ENCODE results near the gene CDK8. TPM values are rescaled to one million over a fixed set of nuclear protein-coding genes. Genes with fewer than 3 reads are reported as not detected.
A peak's percentile ranks its signal among the peaks of the same experiment; 100 is the strongest.

The CDK8 gene
- total RNA-seq, 2 experiments from 2014 or later = 13.7 to 13.9 TPM

DNA sequence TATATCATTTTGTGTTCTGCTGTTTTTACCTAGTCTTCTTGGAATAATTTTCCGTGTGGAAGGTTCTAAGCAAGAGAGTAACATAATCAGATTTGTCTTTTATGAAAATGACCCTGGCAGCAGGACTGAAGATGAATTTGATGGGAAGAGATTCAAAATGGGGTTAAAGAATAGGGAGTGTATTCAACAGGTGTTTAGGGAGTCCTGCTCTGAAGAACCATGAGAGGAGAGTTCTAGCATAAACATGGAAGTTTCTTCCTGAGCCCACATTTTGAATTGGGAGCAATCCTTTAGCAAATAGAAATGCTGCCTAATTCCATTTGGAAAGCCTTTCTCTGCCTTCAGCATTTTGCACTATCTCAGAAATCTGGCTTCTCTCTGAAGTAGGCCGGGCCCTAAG is 127.0 kb downstream of the CDK8 start:
- ChIA-PET POLR2A (no interaction called here), CTCF (no interaction called here)
- DNase-seq = no peak
- H3K27me3 Mint-ChIP-seq = no peaks in the 10 kb centered on the region
- H3K36me3 Mint-ChIP-seq (ENCODE audit: low read depth) = no peaks in the 10 kb centered on the region
- H3K4me1 Mint-ChIP-seq = peaks cover 5% of the 10 kb centered on the region
- H3K4me3 Mint-ChIP-seq = no peak overlapping the region
- no peak overlapping the region for H3K27ac Mint-ChIP-seq
- no peaks in the 10 kb centered on the region for H3K9me3 Mint-ChIP-seq

- ChIA-PET POLR2A (no interaction called here), CTCF (interaction anchor here (0.5 kb wide), 1 partner anchor 200 kb away, joined by 3 read pairs; no protein-coding TSS in a partner anchor)
- DNase-seq = no peak
- Mint-ChIP-seq H3K4me3 (no peak overlapping the region), H3K36me3 (ENCODE audit: low read depth) (no peaks in the 10 kb centered on the region), H3K27me3 (no peaks in the 10 kb centered on the region), H3K27ac (no peak overlapping the region), H3K4me1 (peaks cover 5% of the 10 kb centered on the region), H3K9me3 (no peaks in the 10 kb centered on the region)
These were observed 128.4 kb downstream of the CDK8 start for GRCh38 chr13:26382366-26382765.

- peaks cover 3% of the 10 kb centered on the region for H3K36me3 Mint-ChIP-seq (ENCODE audit: low read depth)
- H3K4me3 Mint-ChIP-seq = no peak overlapping the region
- H3K4me1 Mint-ChIP-seq = peaks cover 5% of the 10 kb centered on the region
- no peak overlapping the region for H3K27ac Mint-ChIP-seq
- H3K9me3 Mint-ChIP-seq = no peaks in the 10 kb centered on the region
- ChIA-PET CTCF (no interaction called here), POLR2A (no interaction called here)
- no peak for DNase-seq
- H3K27me3 Mint-ChIP-seq = no peaks in the 10 kb centered on the region
These were observed 128.9 kb downstream of the CDK8 start for GRCh38 chr13:26382835-26383234.

DNA sequence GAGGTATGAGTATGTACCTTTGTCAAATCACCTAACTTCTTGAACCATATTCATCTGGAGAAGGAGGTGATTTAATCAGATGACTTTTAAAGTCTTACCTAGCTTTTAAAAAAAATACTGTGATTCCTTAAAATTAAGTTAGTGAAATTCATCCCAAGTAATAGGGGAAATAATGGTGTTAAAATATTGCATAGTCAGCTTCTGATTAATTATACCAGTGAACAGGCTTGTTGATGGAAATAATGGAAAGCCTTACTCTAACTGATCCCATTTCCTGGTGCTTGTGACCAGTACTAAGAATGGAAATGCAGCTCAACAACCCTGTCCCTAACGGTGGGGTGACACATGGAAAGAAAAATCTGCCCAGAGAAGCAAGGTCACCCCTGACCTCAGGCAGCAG is 130.7 kb downstream of the CDK8 start:
- POLR2A ChIA-PET = interaction anchor here (0.6 kb wide), 1 partner anchor 13 kb away, joined by 3 read pairs; no protein-coding TSS in a partner anchor
- peaks cover 4% of the 10 kb centered on the region for H3K36me3 Mint-ChIP-seq (ENCODE audit: low read depth)
- no peak overlapping the region for H3K27ac Mint-ChIP-seq
- CTCF ChIA-PET = no interaction called here
- no peaks in the 10 kb centered on the region for H3K27me3 Mint-ChIP-seq
- DNase-seq = no peak
- H3K4me1 Mint-ChIP-seq = peaks cover 5% of the 10 kb centered on the region
- H3K4me3 Mint-ChIP-seq = no peak overlapping the region
- no peaks in the 10 kb centered on the region for H3K9me3 Mint-ChIP-seq

DNA sequence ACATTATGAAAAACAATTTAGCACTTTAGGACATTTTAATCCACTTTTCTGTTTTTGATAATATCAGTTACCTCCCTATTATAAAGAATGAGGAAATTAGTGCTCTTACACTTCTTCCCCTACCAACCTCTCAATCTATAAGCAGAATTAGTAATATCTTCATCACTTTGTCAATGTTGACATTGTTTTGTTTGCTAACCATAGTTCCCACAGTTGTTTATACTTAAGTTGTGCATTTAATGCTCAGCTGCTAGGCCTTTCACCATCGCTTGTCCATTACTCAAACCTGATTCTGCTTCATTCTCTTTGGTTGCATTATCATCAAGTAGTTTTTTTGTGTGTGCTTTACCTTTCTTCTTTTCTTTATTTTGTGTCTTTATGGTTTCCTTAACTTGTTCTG is 132.1 kb downstream of the CDK8 start:
- H3K9me3 Mint-ChIP-seq = no peaks in the 10 kb centered on the region
- CTCF ChIA-PET = no interaction called here
- H3K27me3 Mint-ChIP-seq = no peaks in the 10 kb centered on the region
- no peak overlapping the region for H3K4me3 Mint-ChIP-seq
- DNase-seq = no peak
- peaks cover 7% of the 10 kb centered on the region for H3K36me3 Mint-ChIP-seq (ENCODE audit: low read depth)
- POLR2A ChIA-PET = no interaction called here
- no peak overlapping the region for H3K27ac Mint-ChIP-seq
- peaks cover 11% of the 10 kb centered on the region for H3K4me1 Mint-ChIP-seq

GRCh38 chr13:26390203-26390602 is 136.3 kb downstream of the CDK8 start:
- CTCF ChIA-PET = interaction anchor here (1.0 kb wide), 1 partner anchor 107 kb away, joined by 3 read pairs; no protein-coding TSS in a partner anchor
- no peak for DNase-seq
- Mint-ChIP-seq H3K4me1 (peaks cover 6% of the 10 kb centered on the region), H3K4me3 (no peak overlapping the region), H3K36me3 (ENCODE audit: low read depth) (peaks cover 7% of the 10 kb centered on the region), H3K27me3 (no peaks in the 10 kb centered on the region), H3K9me3 (no peaks in the 10 kb centered on the region), H3K27ac (peak overlapping the region; percentile 12)
- POLR2A ChIA-PET = interaction anchor here (1.5 kb wide), 2 partner anchors 168 to 203 kb away, joined by 3 to 5 read pairs; partner anchors contain the start of gene RNF6

- H3K4me1 Mint-ChIP-seq = peaks cover 5% of the 10 kb centered on the region
- no peak overlapping the region for H3K27ac Mint-ChIP-seq
- ChIA-PET CTCF (no interaction called here), POLR2A (no interaction called here)
- H3K36me3 Mint-ChIP-seq (ENCODE audit: low read depth) = peaks cover 20% of the 10 kb centered on the region
- DNase-seq = no peak
- H3K4me3 Mint-ChIP-seq = no peak overlapping the region
- H3K9me3 Mint-ChIP-seq = no peaks in the 10 kb centered on the region
- H3K27me3 Mint-ChIP-seq = no peaks in the 10 kb centered on the region
These were observed 146.6 kb downstream of the CDK8 start for GRCh38 chr13:26400545-26400944.

GRCh38 chr13:26401069-26401468 is 147.1 kb downstream of the CDK8 start:
- H3K27ac Mint-ChIP-seq = no peak overlapping the region
- no peaks in the 10 kb centered on the region for H3K27me3 Mint-ChIP-seq
- CTCF ChIA-PET = no interaction called here
- peaks cover 5% of the 10 kb centered on the region for H3K4me1 Mint-ChIP-seq
- peaks cover 20% of the 10 kb centered on the region for H3K36me3 Mint-ChIP-seq (ENCODE audit: low read depth)
- no peak overlapping the region for H3K4me3 Mint-ChIP-seq
- DNase-seq = no peak
- H3K9me3 Mint-ChIP-seq = no peaks in the 10 kb centered on the region
- POLR2A ChIA-PET = no interaction called here

DNA sequence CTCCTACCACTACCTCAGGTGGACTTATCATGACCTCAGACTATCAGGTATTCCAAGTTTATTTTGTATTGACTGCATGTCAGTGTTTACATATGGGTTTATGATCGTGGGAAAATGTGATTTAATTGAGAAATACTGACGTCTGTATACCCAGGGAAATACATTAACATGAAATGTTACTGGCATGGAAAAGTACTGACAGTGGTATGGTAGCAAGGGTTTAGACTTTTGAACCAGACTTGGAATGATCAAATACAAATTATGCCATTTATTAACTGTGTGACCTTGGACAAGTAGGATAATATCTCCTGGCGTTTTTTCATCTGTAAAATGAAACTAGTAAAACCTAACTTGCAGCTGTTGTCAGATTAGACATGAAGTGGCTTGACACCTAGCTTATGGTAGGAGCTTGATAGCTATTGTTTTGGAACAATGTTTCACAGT is 147.7 kb downstream of the CDK8 start:
- H3K4me3 Mint-ChIP-seq = no peak overlapping the region
- POLR2A ChIA-PET = no interaction called here
- peaks cover 20% of the 10 kb centered on the region for H3K36me3 Mint-ChIP-seq (ENCODE audit: low read depth)
- no peak for DNase-seq
- H3K27me3 Mint-ChIP-seq = no peaks in the 10 kb centered on the region
- CTCF ChIA-PET = no interaction called here
- H3K4me1 Mint-ChIP-seq = peaks cover 5% of the 10 kb centered on the region
- H3K27ac Mint-ChIP-seq = no peak overlapping the region
- H3K9me3 Mint-ChIP-seq = no peaks in the 10 kb centered on the region

DNA sequence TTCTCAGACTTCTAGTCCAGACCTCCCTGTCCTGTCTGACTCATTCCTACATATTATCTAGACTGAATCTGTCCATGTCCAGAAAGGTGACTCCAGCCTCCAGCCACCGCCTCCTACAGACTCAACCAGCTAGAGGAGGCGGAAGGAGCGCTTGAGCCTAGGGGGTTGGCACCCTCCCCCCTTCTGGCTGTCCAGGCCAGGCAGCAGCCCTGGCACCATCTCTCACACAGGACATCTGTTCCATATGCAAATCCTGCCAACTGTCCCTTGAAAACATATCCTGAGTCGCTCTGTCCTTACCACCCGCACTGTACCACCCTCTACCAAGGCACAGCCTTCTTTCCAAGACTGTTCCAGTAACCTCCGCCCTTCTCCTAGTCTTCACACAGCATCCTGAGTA is 152.9 kb downstream of the CDK8 start:
- POLR2A ChIA-PET = no interaction called here
- Mint-ChIP-seq H3K9me3 (no peaks in the 10 kb centered on the region), H3K27me3 (no peaks in the 10 kb centered on the region)

GRCh38 chr13:26411206-26411605 is 157.3 kb downstream of the CDK8 start:
- ChIA-PET CTCF (interaction anchor here (0.6 kb wide), 1 partner anchor 40 kb away, joined by 3 read pairs; no protein-coding TSS in a partner anchor), POLR2A (no interaction called here)
- no peak for DNase-seq
- Mint-ChIP-seq H3K4me3 (no peak overlapping the region), H3K27ac (no peak overlapping the region), H3K4me1 (no peaks in the 10 kb centered on the region), H3K27me3 (no peaks in the 10 kb centered on the region), H3K9me3 (no peaks in the 10 kb centered on the region), H3K36me3 (ENCODE audit: low read depth) (no peaks in the 10 kb centered on the region)

More for the DNA sequence above, 152.9 kb downstream of the CDK8 start:
- Mint-ChIP-seq H3K27ac (no peak overlapping the region), H3K4me3 (no peak overlapping the region), H3K36me3 (ENCODE audit: low read depth) (peaks cover 10% of the 10 kb centered on the region), H3K4me1 (no peaks in the 10 kb centered on the region)
- DNase-seq = no peak
- CTCF ChIA-PET = no interaction called here

DNA sequence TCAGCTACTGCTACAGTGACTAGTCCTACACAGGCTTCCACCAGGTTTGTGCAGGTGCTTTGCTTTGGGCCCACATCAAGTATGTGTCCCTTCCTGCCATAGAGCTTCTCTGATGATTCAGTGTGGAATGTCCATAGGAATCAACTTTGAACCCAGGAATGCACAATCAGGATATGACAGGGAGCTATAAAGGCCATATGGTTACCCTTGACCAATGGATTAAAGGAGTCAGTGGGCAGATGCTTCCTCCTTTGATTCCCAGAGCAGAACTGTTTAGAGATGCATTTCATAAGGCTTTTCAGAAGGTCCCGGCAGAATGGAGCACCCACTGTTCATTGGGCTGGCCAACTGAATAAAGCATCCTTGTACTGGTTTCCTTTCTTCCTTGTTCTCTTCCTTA is 158.3 kb downstream of the CDK8 start:
- no peaks in the 10 kb centered on the region for H3K4me1 Mint-ChIP-seq
- peaks cover 2% of the 10 kb centered on the region for H3K27me3 Mint-ChIP-seq
- H3K9me3 Mint-ChIP-seq = no peaks in the 10 kb centered on the region
- H3K27ac Mint-ChIP-seq = no peak overlapping the region
- CTCF ChIA-PET = no interaction called here
- no peak overlapping the region for H3K4me3 Mint-ChIP-seq
- no peak for DNase-seq
- POLR2A ChIA-PET = no interaction called here
- no peaks in the 10 kb centered on the region for H3K36me3 Mint-ChIP-seq (ENCODE audit: low read depth)

DNA sequence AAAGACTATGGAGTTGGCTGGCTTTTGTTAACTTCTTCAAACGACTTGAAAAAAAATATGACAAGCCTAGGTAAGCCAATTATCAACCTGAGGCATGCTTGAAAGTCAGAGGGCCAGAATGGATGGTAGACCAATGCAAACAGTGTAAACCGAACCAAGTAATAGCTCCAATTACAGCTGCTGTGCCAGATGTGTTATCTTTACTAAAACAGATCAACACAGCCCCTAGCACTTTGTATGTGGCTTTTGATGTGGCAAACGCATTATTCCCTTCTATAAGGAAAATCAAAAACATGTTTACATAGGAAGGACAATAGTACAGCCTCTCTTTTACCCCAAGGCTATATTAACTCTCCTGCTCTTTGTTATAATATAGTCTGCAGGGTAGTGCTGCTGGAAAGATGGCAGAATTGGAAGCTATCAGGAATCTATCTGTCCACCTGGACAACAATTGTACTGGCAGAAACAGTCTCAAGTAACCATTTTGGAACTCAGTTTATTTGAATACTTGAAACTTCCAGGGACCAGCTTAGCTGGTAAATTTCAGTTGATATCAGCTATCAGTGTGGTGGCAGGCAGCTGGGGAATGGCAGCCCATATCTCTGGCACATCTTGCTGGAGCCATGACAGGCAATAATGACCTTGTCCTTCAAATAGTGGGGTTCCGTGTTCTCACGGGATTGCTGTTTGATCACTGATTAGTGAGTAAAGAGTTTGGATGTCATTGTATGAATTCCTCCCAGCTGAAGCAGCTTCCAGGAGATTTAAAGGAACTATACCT is 159.2 kb downstream of the CDK8 start:
- Mint-ChIP-seq H3K27me3 (peaks cover 3% of the 10 kb centered on the region), H3K36me3 (ENCODE audit: low read depth) (no peaks in the 10 kb centered on the region), H3K9me3 (no peaks in the 10 kb centered on the region), H3K4me1 (no peaks in the 10 kb centered on the region), H3K27ac (no peak overlapping the region), H3K4me3 (no peak overlapping the region)
- POLR2A ChIA-PET = no interaction called here
- DNase-seq = no peak
- CTCF ChIA-PET = no interaction called here

DNA sequence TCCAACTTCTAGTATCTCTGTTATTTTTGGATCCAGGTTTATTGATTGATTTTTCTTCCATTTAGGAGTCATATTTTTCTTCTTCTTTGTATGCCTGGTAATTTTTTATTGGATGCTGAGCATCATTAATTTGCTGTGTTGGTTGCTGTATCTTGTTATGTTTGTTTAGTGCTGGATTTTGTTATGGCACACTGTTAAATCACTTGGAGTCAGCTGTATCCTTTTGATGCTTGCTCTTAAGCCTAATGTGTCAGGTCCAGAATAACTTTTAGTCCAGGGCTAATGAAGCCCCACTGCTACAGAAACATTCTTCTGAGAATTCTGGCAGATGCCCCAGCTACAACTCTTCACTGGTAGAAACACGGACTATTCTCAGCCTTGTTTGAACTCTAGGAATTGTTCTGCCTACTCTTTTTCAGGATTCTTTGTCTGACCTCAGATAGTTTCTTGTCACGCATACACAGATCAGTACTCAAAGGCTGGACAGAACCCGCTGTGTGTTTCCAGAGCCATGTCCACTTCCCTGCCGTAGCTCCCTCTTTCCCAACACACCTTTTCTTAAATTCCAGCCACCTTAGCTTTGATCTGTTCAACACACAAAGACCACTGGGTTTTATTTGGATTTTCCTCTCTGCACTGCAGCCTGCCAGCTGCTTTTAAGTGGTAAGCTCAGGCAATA is 166.5 kb downstream of the CDK8 start:
- Mint-ChIP-seq H3K4me3 (no peak overlapping the region), H3K27ac (no peak overlapping the region), H3K36me3 (ENCODE audit: low read depth) (no peaks in the 10 kb centered on the region), H3K27me3 (peaks cover 3% of the 10 kb centered on the region), H3K4me1 (no peaks in the 10 kb centered on the region), H3K9me3 (no peaks in the 10 kb centered on the region)
- POLR2A ChIA-PET = no interaction called here
- CTCF ChIA-PET = no interaction called here
- DNase-seq = no peak
